HG03066 (cell line): ENCODE results near the gene TUBA1B.
A peak's percentile ranks its signal among the peaks of the same experiment; 100 is the strongest.
"Not testable (repeated sequence)": the region's sequence is repeated elsewhere in the genome, so short reads cannot be mapped to it uniquely, and the experiment has no call there.

Experiments
- ATAC-seq: cut with Tn5 transposase; IDR thresholded peaks from one replicate; pipeline ENCODE4 v1.9.1; 2021; ENCODE audit warnings: low read depth; ENCODE audit not compliant: unreplicated experiment

The TUBA1B gene

GRCh38 chr12:49131051-49131893 is at the start of gene TUBA1B:
TSS of gene TUBA1B (minus strand) at chr12:49131395. CDS start at chr12:49131300, 95 bp downstream.
- peak; percentile 64 for ATAC-seq

- no peak for ATAC-seq
These were observed 43.0 kb upstream of the TUBA1B start for GRCh38 chr12:49174218-49174617.

- no peak for ATAC-seq
These were observed 39.7 kb upstream of the TUBA1B start for GRCh38 chr12:49170924-49171323.

- ATAC-seq, result no peak
These were observed 33.9 kb upstream of the TUBA1B start for GRCh38 chr12:49165114-49165513.

GRCh38 chr12:49161901-49162300 is 30.7 kb upstream of the TUBA1B start:
- not testable (repeated sequence) for ATAC-seq

GRCh38 chr12:49161092-49161795 is 30.0 kb upstream of the TUBA1B start:
- no peak for ATAC-seq

- ATAC-seq, result no peak
These were observed 29.2 kb upstream of the TUBA1B start for GRCh38 chr12:49160399-49160798.

- ATAC-seq, result no peak
These were observed 23.0 kb upstream of the TUBA1B start for GRCh38 chr12:49154221-49154620.

- ATAC-seq, result no peak
These were observed 16.2 kb upstream of the TUBA1B start for GRCh38 chr12:49147384-49147783.

GRCh38 chr12:49146406-49146805 is 15.2 kb upstream of the TUBA1B start:
- no peak for ATAC-seq

GRCh38 chr12:49144384-49144783 is 13.2 kb upstream of the TUBA1B start:
- ATAC-seq, result no peak

GRCh38 chr12:49138999-49139398 is 7.8 kb upstream of the TUBA1B start:
- ATAC-seq, result no peak

- ATAC-seq, result no peak
These were observed 7.4 kb upstream of the TUBA1B start for GRCh38 chr12:49138587-49138986.

- no peak for ATAC-seq
These were observed 6.3 kb upstream of the TUBA1B start for GRCh38 chr12:49137476-49137875.

- not testable (repeated sequence) for ATAC-seq
These were observed 5.8 kb upstream of the TUBA1B start for GRCh38 chr12:49136997-49137396.

GRCh38 chr12:49133590-49133989 is 2.4 kb upstream of the TUBA1B start:
- ATAC-seq, result no peak

- ATAC-seq, result no peak
These were observed 1.8 kb upstream of the TUBA1B start for GRCh38 chr12:49133014-49133413.

- no peak for ATAC-seq
These were observed 783 bp upstream of the TUBA1B start for GRCh38 chr12:49131894-49132461.

- ATAC-seq, result peak; percentile 57
These were observed 794 bp downstream of the TUBA1B start for GRCh38 chr12:49130151-49131050.

GRCh38 chr12:49129332-49130150 is 1.7 kb downstream of the TUBA1B start:
- ATAC-seq, result no peak
